GM19324 (cell line): ENCODE data around the gene WDCP.
"Not testable (repeated sequence)": the region's sequence is repeated elsewhere in the genome, so short reads cannot be mapped to it uniquely, and the experiment has no call there.

ENCODE experiments used
- ATAC-seq: cut with Tn5 transposase; IDR thresholded peaks from one replicate; pipeline ENCODE4 v1.9.1; 2021; ENCODE audit warnings: mild to moderate bottlenecking, moderate library complexity; ENCODE audit not compliant: unreplicated experiment, low FRiP score

Gene WDCP

GRCh38 chr2:24046930-24047702, at the start of gene WDCP:
Gene WDCP (minus strand): TSS chr2:24047391. CDS start chr2:24039494, 7,897 bp downstream.
- peak; percentile 99 for ATAC-seq

- ATAC-seq: not testable (repeated sequence)
Measured at GRCh38 chr2:24095171-24095677, 48.0 kb upstream of the WDCP start.

- ATAC-seq: not testable (repeated sequence)
Measured at GRCh38 chr2:24093270-24093669, 46.1 kb upstream of the WDCP start.

- no peak for ATAC-seq
Measured at GRCh38 chr2:24088821-24089359, 41.7 kb upstream of the WDCP start.

- no peak for ATAC-seq
Measured at GRCh38 chr2:24087032-24087431, 39.8 kb upstream of the WDCP start.

- no peak for ATAC-seq
Measured at GRCh38 chr2:24086241-24086640, 39.0 kb upstream of the WDCP start.

- ATAC-seq: no peak
Measured at GRCh38 chr2:24085200-24085489, 38.0 kb upstream of the WDCP start.

- peak; percentile 83 for ATAC-seq
Measured at GRCh38 chr2:24084386-24085199, 37.4 kb upstream of the WDCP start, which contains the start of gene TP53I3. Gene TP53I3 (minus strand): TSS chr2:24084834. CDS start chr2:24084326, 508 bp downstream.

- ATAC-seq: peak; percentile 63
Measured at GRCh38 chr2:24083567-24084385, 36.6 kb upstream of the WDCP start.

- no peak for ATAC-seq
Measured at GRCh38 chr2:24082787-24083566, 35.8 kb upstream of the WDCP start.

- ATAC-seq: no peak
Measured at GRCh38 chr2:24080701-24081100, 33.5 kb upstream of the WDCP start.

- no peak for ATAC-seq
Measured at GRCh38 chr2:24077879-24078278, 30.7 kb upstream of the WDCP start.

- ATAC-seq: no peak
Measured at GRCh38 chr2:24077535-24077877, 30.3 kb upstream of the WDCP start.

GRCh38 chr2:24076849-24077534, 29.8 kb upstream of the WDCP start:
- ATAC-seq: no peak

GRCh38 chr2:24075915-24076848, 29.0 kb upstream of the WDCP start, which contains the start of gene SF3B6:
Gene SF3B6 (minus strand): TSS chr2:24076326. CDS start chr2:24076229, 97 bp downstream.
- peak; percentile 97 for ATAC-seq

- ATAC-seq: no peak
Measured at GRCh38 chr2:24075259-24075658, 28.1 kb upstream of the WDCP start.

- ATAC-seq: no peak
Measured at GRCh38 chr2:24073816-24074215, 26.6 kb upstream of the WDCP start.

- no peak for ATAC-seq
Measured at GRCh38 chr2:24072259-24072658, 25.1 kb upstream of the WDCP start.
